HepG2 (cell line): ENCODE measurements around the gene KCTD5. TPM values are rescaled to one million over a fixed set of nuclear protein-coding genes. Genes with fewer than 3 reads are reported as not detected.

Source experiments
- ATAC-seq: fragments of 200-7000 bp; cut with Tn5 transposase; 3 replicates; pipeline ENCODE4 v1.9.1; 2020; ENCODE audit warnings: mild to moderate bottlenecking, moderate library complexity
- BruUV-seq: library from RNA; stranded (reverse); fragments of 400-500 nt; replicated peaks from 2 replicates; lab custom pipeline; 2021; lab: Mats Ljungman, UMichigan
- CTCF ChIA-PET: fragments of 300-600 bp; formaldehyde crosslinking; extraction: SDS; loops from one replicate; lab custom pipeline; 2021; ENCODE audit warnings: low total read pairs, inconsistent platforms, low intra/inter-chr PET ratio; lab: Yijun Ruan, JAX
- POLR2A ChIA-PET: fragments of 350-600 bp; sonication (Branson Sonifier 250); formaldehyde crosslinking; loops from one replicate; lab custom pipeline; 2020; ENCODE audit warnings: antibody characterized with exemption, inconsistent platforms; lab: Yijun Ruan, JAX
- DNase-seq: peaks from one replicate; pipeline ENCODE4 v3.0.0-alpha.2; 2015; ENCODE audit warnings: low spot score
- FAIRE-seq: peaks from 3 replicates; lab custom pipeline; 2011; peaks lifted over from hg19 to GRCh38; lab: Jason Lieb, UNC
- H2AFZ ChIP-seq: one replicate; pipeline ENCODE4 v1.6.1; 2011; ENCODE audit warnings: low read length, inconsistent platforms
- H3K27ac ChIP-seq: fragments of 300-600 bp; 3 replicates; pipeline ENCODE4 v1.8.0; 2011; ENCODE audit warnings: mixed run types, mild to moderate bottlenecking, mixed read lengths, low read length, inconsistent platforms; ENCODE audit not compliant: insufficient read depth; ENCODE audit errors: extremely low read length
- H3K27me3 ChIP-seq, 2 experiments: fragments of 200-600 bp in 1 of 2; 2 replicates in 1 of 2; 3 replicates in 1 of 2; pipeline versions ENCODE4 v1.6.0 to v1.8.0; 2011; ENCODE audit warnings: low read length in 2 of 2, mild to moderate bottlenecking in 2 of 2, moderate library complexity in 2 of 2, inconsistent platforms in 1 of 2; ENCODE audit not compliant: insufficient read depth in 2 of 2, control insufficient read depth in 1 of 2
- H3K36me3 ChIP-seq, 2 experiments: fragments of 200-600 bp in 1 of 2; replicated peaks in 1 of 2; 2 replicates in 1 of 2; 3 replicates in 1 of 2; pipeline versions ENCODE4 v1.5.1 to v1.8.0; 2011; ENCODE audit warnings: low read length in 2 of 2, inconsistent platforms in 1 of 2; ENCODE audit not compliant: insufficient read depth in 2 of 2, control insufficient read depth in 1 of 2
- H3K4me1 ChIP-seq: 2 replicates; pipeline ENCODE4 v1.5.1; 2012; ENCODE audit warnings: low read length, inconsistent platforms; ENCODE audit not compliant: insufficient read depth
- H3K4me2 ChIP-seq: 2 replicates; pipeline ENCODE4 v1.6.0; 2011; ENCODE audit warnings: low read depth, low read length, inconsistent platforms
- H3K4me3 ChIP-seq, 3 experiments: fragments of 200-600 bp in 1 of 3; sonication (generic), shearing (Covaris generic) in 1 of 3; replicated peaks in 1 of 3; 2 replicates each; pipeline ENCODE4 v1.5.1; 2011 to 2016; ENCODE audit warnings: low read length in 3 of 3, inconsistent platforms in 2 of 3, low read depth in 2 of 3, mild to moderate bottlenecking in 2 of 3, control low read depth in 1 of 3, mixed read lengths in 1 of 3; ENCODE audit not compliant: insufficient read depth in 1 of 3
- H3K79me2 ChIP-seq: one replicate; pipeline ENCODE4 v1.6.1; 2011; ENCODE audit warnings: low read length, inconsistent platforms; ENCODE audit not compliant: insufficient read depth
- H3K9ac ChIP-seq: 2 replicates; pipeline ENCODE4 v1.6.0; 2011; ENCODE audit warnings: mild to moderate bottlenecking, low read depth, low read length, inconsistent platforms; ENCODE audit not compliant: insufficient read depth
- H3K9me3 ChIP-seq: 2 replicates; pipeline ENCODE4 v1.5.1; 2012; ENCODE audit warnings: mild to moderate bottlenecking, low read length
- H4K20me1 ChIP-seq: 2 replicates; pipeline ENCODE4 v1.6.0; 2011; ENCODE audit warnings: inconsistent platforms, mild to moderate bottlenecking, low read length, moderate library complexity; ENCODE audit not compliant: insufficient read depth
- HHEX ChIP-seq: IDR thresholded peaks from 2 replicates; pipeline ENCODE4 v1.6.1; 2016; ENCODE audit warnings: control low read depth
- KDM1A ChIP-seq: IDR thresholded peaks from 2 replicates; pipeline ENCODE4 v1.6.1; 2016; ENCODE audit warnings: missing compliant biosample characterization
- KDM5A ChIP-seq: fragments of 200-600 bp; sonication (generic); IDR thresholded peaks from 2 replicates; pipeline ENCODE4 v1.7.0; 2018; ENCODE audit warnings: antibody characterized with exemption, mild to moderate bottlenecking, low read length, borderline replicate concordance
- NFE2 ChIP-seq: sonication (generic); formaldehyde crosslinking; IDR thresholded peaks from 2 replicates; pipeline ENCODE4 v1.4.0; 2020; ENCODE audit warnings: missing genetic modification reagents
- PLRG1 ChIP-seq: fragments of 450-650 bp; conservative IDR thresholded peaks from 2 replicates; pipeline ENCODE4 v1.6.1; 2016
- SNRNP70 ChIP-seq: fragments of 200-400 bp; formaldehyde crosslinking; IDR thresholded peaks from 2 replicates; pipeline ENCODE4 v1.6.1; 2017; ENCODE audit warnings: mild to moderate bottlenecking, low read depth, low read length, moderate library complexity
- SRY ChIP-seq: sonication (generic); formaldehyde crosslinking; IDR thresholded peaks from 2 replicates; pipeline ENCODE4 v1.8.0; 2022; ENCODE audit warnings: mild to moderate bottlenecking, missing genetic modification reagents
- TSC22D2 ChIP-seq: sonication (generic); formaldehyde crosslinking; IDR thresholded peaks from 2 replicates; pipeline ENCODE4 v1.5.1; 2020; ENCODE audit warnings: missing genetic modification reagents, mild to moderate bottlenecking, borderline replicate concordance
- ZBTB1 ChIP-seq: sonication (generic); formaldehyde crosslinking; IDR thresholded peaks from 2 replicates; pipeline ENCODE4 v1.4.0; 2020; ENCODE audit warnings: missing genetic modification reagents, borderline replicate concordance
- ZBTB42 ChIP-seq: sonication (generic); formaldehyde crosslinking; IDR thresholded peaks from 2 replicates; pipeline ENCODE4 v1.5.0; 2020; ENCODE audit warnings: mild to moderate bottlenecking, missing genetic modification reagents
- ZNF138 ChIP-seq: sonication (generic); formaldehyde crosslinking; IDR thresholded peaks from 2 replicates; pipeline ENCODE4 v1.5.0; 2020; ENCODE audit warnings: mild to moderate bottlenecking, low read depth, missing genetic modification reagents
- ZNF317 ChIP-seq: sonication (generic); formaldehyde crosslinking; IDR thresholded peaks from 2 replicates; pipeline ENCODE4 v1.5.0; 2020; ENCODE audit warnings: mild to moderate bottlenecking, missing genetic modification reagents
- ZNF343 ChIP-seq: sonication (generic); formaldehyde crosslinking; IDR thresholded peaks from 2 replicates; pipeline ENCODE4 v1.4.0; 2020; ENCODE audit warnings: mild to moderate bottlenecking, missing genetic modification reagents
- ZNF607 ChIP-seq: sonication (generic); formaldehyde crosslinking; IDR thresholded peaks from 2 replicates; pipeline ENCODE4 v1.5.1; 2020; ENCODE audit warnings: missing genetic modification reagents, mild to moderate bottlenecking, borderline replicate concordance
- ZNF703 ChIP-seq: sonication (generic); formaldehyde crosslinking; IDR thresholded peaks from 2 replicates; pipeline ENCODE4 v1.5.1; 2020; ENCODE audit warnings: missing genetic modification reagents, mild to moderate bottlenecking, moderate library complexity, borderline replicate concordance
- ZNF772 ChIP-seq: sonication (generic); formaldehyde crosslinking; IDR thresholded peaks from 2 replicates; pipeline ENCODE4 v1.5.0; 2020; ENCODE audit warnings: mild to moderate bottlenecking, missing genetic modification reagents
- ZNF83 ChIP-seq: sonication (generic); formaldehyde crosslinking; IDR thresholded peaks from 2 replicates; pipeline ENCODE4 v1.4.0; 2020; ENCODE audit warnings: missing genetic modification reagents, mild to moderate bottlenecking, borderline replicate concordance
- ZNF878 ChIP-seq: sonication (generic); formaldehyde crosslinking; IDR thresholded peaks from 2 replicates; pipeline ENCODE4 v1.8.1; 2023; ENCODE audit warnings: mild to moderate bottlenecking, missing genetic modification reagents, moderate library complexity
- WGBS: methylation state at CpG from one replicate; pipeline ENCODE4 v1.1.6; 2017; ENCODE audit warnings: low lambda C conversion rate; 5-methylcytosine and 5-hydroxymethylcytosine counted together
- in situ Hi-C: cut with HindIII; loops from 2 replicates; pipeline ENCODE4 v1.10.0; 2017; ENCODE audit warnings: low pct_unique_long_range_greater_than_20kb; ENCODE audit not compliant: extremely low pct_ligation_motif_present
- intact Hi-C: fragments of 100-400 bp; cut with micrococcal nuclease; formaldehyde crosslinking; loops from one replicate; pipeline ENCODE4 v1.10.0; 2022; ENCODE audit not compliant: unreplicated experiment
- polyA plus RNA-seq, 8 experiments: library from polyadenylated mRNA; depleted of rRNA in 3 of 8; stranded (reverse) in 7 of 8; unstranded in 1 of 8; fragments of >200 nt; fragmentation: Illumina TruSeq in 4 of 8; extraction: Trizol in 4 of 8; gene quantifications; 2 replicates each; pipeline versions ENCODE4 v1.2.1 to v1.2.3, GENCODE V29; 2011 to 2016; ENCODE audit warnings: low read depth in 4 of 8, missing spikeins in 1 of 8, mixed read lengths in 1 of 8; ENCODE audit not compliant: insufficient read depth in 1 of 8
- total RNA-seq, 5 experiments: library from RNA; depleted of rRNA; stranded (reverse); fragments of >200 nt; fragmentation: Illumina TruSeq; extraction: Trizol; gene quantifications; 2 replicates each; pipeline ENCODE4 v1.2.3, GENCODE V29; 2016; ENCODE audit warnings: low read depth in 1 of 5
- TF ChIP-seq, protein P1 (sequence below): sonication (generic); formaldehyde crosslinking; IDR thresholded peaks from 2 replicates; pipeline ENCODE4 v1.8.0; 2022; ENCODE audit warnings: missing genetic modification reagents, mild to moderate bottlenecking, moderate library complexity, borderline replicate concordance
- TF ChIP-seq, protein P2 (sequence below): sonication (generic); formaldehyde crosslinking; IDR thresholded peaks from 2 replicates; pipeline ENCODE4 v1.5.0; 2020; ENCODE audit warnings: mild to moderate bottlenecking, missing genetic modification reagents
- TF ChIP-seq, protein P3 (sequence below): sonication (generic); formaldehyde crosslinking; IDR thresholded peaks from 2 replicates; pipeline ENCODE4 v1.5.1; 2020; ENCODE audit warnings: missing genetic modification reagents, mild to moderate bottlenecking, borderline replicate concordance

KCTD5 gene
- total and polyA plus RNA-seq, 2 of the 13 experiments (the other 11 are each of a cell fraction or from before 2014, with no cell fraction given): 25.4 to 29.8 TPM

DNA sequence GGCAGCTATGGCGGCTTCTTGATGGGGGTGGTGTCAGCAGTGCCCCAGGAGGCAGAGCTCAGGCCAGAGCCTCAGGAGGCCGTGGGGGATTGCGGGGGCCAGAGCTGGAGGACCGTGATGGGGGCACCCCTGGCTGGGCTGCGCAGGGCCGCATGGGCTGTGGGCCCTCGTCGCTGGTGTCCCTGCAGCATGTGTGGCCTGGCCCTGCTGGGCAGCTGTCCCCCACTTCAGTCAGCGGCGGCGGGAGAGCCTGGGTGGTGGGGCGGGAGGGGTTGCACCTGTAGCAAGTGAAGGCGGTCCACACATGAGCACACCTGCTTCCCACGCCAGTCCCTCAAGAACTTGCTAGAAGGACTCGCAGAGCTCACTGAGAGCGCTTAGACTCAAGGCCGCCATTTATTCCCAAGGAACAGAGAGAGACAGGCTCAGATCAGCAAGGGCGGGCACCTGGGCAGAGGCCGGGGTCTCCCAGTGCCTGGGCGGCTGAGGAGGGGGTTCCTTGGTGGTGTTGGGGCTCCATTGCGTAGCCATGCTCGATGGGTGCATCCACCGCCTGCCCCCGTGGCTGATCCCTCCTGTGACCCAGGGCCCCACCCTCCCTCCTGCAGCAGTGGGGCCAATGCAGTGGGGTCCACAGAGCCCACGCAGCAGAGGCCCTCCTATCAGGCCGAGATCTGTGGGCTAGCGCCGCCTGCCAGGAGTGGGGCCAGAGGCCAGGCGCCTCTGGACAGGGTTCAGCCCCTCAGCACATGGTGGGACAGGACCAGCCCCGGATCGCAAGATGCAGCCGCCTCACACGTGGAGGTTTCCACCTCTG is 22.1 kb downstream of the KCTD5 start (continued):
- TF ChIP-seq ZNF607 (CRISPR knock-in tag) (no peak), NFE2 (CRISPR knock-in tag) (no peak), HHEX (CRISPR knock-in tag) (no peak), ZNF317 (no peak), KDM5A (no peak), ZNF703 (no peak), ZBTB1 (no peak), SRY (no peak)
- TF ChIP-seq, protein P1, sequence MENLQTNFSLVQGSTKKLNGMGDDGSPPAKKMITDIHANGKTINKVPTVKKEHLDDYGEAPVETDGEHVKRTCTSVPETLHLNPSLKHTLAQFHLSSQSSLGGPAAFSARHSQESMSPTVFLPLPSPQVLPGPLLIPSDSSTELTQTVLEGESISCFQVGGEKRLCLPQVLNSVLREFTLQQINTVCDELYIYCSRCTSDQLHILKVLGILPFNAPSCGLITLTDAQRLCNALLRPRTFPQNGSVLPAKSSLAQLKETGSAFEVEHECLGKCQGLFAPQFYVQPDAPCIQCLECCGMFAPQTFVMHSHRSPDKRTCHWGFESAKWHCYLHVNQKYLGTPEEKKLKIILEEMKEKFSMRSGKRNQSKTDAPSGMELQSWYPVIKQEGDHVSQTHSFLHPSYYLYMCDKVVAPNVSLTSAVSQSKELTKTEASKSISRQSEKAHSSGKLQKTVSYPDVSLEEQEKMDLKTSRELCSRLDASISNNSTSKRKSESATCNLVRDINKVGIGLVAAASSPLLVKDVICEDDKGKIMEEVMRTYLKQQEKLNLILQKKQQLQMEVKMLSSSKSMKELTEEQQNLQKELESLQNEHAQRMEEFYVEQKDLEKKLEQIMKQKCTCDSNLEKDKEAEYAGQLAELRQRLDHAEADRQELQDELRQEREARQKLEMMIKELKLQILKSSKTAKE (CRISPR knock-in tag): no peak

DNA sequence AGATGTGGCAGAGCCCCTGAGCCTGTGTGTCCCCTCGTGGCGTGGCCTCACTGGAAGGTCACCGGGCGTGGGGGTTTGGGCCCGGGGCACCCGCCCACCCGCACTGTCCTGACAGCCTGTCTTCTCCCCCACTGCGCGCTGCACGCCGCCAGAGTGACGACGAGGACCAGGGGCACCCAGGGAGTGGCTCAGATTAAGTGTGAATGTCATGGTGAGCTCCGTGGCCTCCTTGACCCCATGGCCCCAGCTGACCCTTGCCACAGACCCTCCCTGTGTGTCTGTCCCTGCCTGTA is 22.6 kb downstream of the KCTD5 start:
- Histone ChIP-seq H3K9me3 (no peaks in the 10 kb centered on the region), H3K27me3 (no peaks in the 10 kb centered on the region), H2AFZ (no peak overlapping the region), H3K27ac (no peak overlapping the region), H3K4me1 (no peaks in the 10 kb centered on the region), H3K4me2 (no peak overlapping the region), H4K20me1 (no peaks in the 10 kb centered on the region), H3K9ac (no peak overlapping the region), H3K4me3 (no peak overlapping the region), H3K79me2 (no peaks in the 10 kb centered on the region), H3K36me3 (peaks cover 35 to 41% of the 10 kb centered on the region in 2 experiments; a peak in 4 of 5 replicates)
- in situ Hi-C loops (no loop called here), intact Hi-C loops (no loop called here)
- FAIRE-seq: no peak
- no peak for ATAC-seq
- POLR2A ChIA-PET: no interaction called here
- CTCF ChIA-PET: no interaction called here
- 100% methylated on average over 4 of the region's 14 CpGs for WGBS
- no TSS peak for BruUV-seq
- no peak for DNase-seq
- TF ChIP-seq SNRNP70: no peak
- no peak for TF ChIP-seq TSC22D2 (CRISPR knock-in tag)
- no peak for TF ChIP-seq PLRG1
- TF ChIP-seq KDM1A (CRISPR knock-in tag): no peak
- TF ChIP-seq, protein P2, sequence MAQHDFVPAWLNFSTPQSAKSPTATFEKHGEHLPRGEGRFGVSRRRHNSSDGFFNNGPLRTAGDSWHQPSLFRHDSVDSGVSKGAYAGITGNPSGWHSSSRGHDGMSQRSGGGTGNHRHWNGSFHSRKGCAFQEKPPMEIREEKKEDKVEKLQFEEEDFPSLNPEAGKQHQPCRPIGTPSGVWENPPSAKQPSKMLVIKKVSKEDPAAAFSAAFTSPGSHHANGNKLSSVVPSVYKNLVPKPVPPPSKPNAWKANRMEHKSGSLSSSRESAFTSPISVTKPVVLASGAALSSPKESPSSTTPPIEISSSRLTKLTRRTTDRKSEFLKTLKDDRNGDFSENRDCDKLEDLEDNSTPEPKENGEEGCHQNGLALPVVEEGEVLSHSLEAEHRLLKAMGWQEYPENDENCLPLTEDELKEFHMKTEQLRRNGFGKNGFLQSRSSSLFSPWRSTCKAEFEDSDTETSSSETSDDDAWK (CRISPR knock-in tag): no peak
- TF ChIP-seq ZNF878 (CRISPR knock-in tag): no peak
- TF ChIP-seq ZNF343 (CRISPR knock-in tag): no peak
- no peak for TF ChIP-seq ZBTB42
- TF ChIP-seq ZNF83 (CRISPR knock-in tag): no peak
- TF ChIP-seq, protein P3, sequence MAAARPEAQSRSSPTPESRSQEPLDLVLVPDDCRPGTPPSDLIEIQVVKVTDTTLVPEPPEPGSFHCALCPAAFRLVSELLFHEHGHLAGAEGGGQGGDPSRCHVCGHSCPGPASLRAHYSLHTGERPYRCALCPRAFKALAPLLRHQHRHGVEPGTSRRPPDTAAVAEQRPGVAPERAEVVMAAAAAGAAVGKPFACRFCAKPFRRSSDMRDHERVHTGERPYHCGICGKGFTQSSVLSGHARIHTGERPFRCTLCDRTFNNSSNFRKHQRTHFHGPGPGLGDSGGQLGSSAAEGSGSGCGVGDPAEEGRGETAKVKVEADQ (CRISPR knock-in tag): no peak
- TF ChIP-seq ZNF772: no peak
- no peak for TF ChIP-seq ZNF138 (CRISPR knock-in tag)
